ENCODE data around the gene CDK6.

DNA sequence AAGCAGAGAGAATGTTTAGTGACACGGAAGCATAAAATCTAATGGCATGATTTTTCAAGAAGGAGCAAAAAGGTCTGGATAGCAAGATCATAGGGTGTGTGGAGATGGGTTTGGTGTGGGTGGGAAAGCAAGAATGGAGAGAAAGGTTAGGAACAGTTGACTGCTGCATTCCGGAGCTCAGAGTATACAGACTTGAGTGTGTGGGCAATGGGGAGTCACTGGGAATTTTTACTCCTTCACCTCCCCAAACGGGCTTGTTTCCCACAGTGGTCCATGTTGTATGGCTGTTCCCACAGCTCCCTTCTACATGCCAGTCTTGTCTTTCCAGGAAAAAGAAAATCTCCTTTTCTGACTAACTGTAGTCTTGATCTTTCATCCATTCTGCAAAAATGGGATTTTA, 122.1 kb downstream of the CDK6 start:
- TF ChIP-seq POLR2AphosphoS5 (IDR thresholded peaks at IDR 0.05; ENCODE audit: low read depth, low read length) (no peak), EZH2 (IDR thresholded peaks at IDR 0.05; ENCODE audit: low read depth, low read length, severe bottlenecking) (no peak), CHD1 (IDR thresholded peaks at IDR 0.05; ENCODE audit: low read depth, low read length) (no peak), EP300 (IDR thresholded peaks at IDR 0.05; ENCODE audit: borderline replicate concordance in 1 of 2, low read depth in 2 of 2, low read length in 2 of 2) (no peak), RXRA (IDR thresholded peaks at IDR 0.05; ENCODE audit: insufficient read depth, low read depth, low read length) (no peak), TBP (IDR thresholded peaks at IDR 0.05; ENCODE audit: low read depth, low read length) (no peak), EGR1 (IDR thresholded peaks at IDR 0.05; ENCODE audit: borderline replicate concordance, low read depth, low read length) (no peak), SAP30 (IDR thresholded peaks at IDR 0.05; ENCODE audit: insufficient read depth, insufficient replicate concordance, low read length) (no peak), POLR2A (IDR thresholded peaks at IDR 0.05; ENCODE audit: control extremely low read depth in 1 of 2, low read depth in 2 of 2, low read length in 2 of 2) (no peak)
- TF ChIP-seq, protein P1, sequence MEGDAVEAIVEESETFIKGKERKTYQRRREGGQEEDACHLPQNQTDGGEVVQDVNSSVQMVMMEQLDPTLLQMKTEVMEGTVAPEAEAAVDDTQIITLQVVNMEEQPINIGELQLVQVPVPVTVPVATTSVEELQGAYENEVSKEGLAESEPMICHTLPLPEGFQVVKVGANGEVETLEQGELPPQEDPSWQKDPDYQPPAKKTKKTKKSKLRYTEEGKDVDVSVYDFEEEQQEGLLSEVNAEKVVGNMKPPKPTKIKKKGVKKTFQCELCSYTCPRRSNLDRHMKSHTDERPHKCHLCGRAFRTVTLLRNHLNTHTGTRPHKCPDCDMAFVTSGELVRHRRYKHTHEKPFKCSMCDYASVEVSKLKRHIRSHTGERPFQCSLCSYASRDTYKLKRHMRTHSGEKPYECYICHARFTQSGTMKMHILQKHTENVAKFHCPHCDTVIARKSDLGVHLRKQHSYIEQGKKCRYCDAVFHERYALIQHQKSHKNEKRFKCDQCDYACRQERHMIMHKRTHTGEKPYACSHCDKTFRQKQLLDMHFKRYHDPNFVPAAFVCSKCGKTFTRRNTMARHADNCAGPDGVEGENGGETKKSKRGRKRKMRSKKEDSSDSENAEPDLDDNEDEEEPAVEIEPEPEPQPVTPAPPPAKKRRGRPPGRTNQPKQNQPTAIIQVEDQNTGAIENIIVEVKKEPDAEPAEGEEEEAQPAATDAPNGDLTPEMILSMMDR (IDR thresholded peaks at IDR 0.05; ENCODE audit: control extremely low read depth in 1 of 3, insufficient read depth in 1 of 3, low read depth in 1 of 3, low read length in 3 of 3) = no peak
- TF ChIP-seq, protein P2, sequence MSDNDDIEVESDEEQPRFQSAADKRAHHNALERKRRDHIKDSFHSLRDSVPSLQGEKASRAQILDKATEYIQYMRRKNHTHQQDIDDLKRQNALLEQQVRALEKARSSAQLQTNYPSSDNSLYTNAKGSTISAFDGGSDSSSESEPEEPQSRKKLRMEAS (IDR thresholded peaks at IDR 0.05) = no peak

Measured in H1 (cell line).